ENCODE measurements around the gene SPOCK2. TPM values are rescaled to one million over a fixed set of nuclear protein-coding genes. Genes with fewer than 3 reads are reported as not detected.

SPOCK2 gene
- total RNA-seq, 1 donor from 2014 or later: 139 TPM

DNA sequence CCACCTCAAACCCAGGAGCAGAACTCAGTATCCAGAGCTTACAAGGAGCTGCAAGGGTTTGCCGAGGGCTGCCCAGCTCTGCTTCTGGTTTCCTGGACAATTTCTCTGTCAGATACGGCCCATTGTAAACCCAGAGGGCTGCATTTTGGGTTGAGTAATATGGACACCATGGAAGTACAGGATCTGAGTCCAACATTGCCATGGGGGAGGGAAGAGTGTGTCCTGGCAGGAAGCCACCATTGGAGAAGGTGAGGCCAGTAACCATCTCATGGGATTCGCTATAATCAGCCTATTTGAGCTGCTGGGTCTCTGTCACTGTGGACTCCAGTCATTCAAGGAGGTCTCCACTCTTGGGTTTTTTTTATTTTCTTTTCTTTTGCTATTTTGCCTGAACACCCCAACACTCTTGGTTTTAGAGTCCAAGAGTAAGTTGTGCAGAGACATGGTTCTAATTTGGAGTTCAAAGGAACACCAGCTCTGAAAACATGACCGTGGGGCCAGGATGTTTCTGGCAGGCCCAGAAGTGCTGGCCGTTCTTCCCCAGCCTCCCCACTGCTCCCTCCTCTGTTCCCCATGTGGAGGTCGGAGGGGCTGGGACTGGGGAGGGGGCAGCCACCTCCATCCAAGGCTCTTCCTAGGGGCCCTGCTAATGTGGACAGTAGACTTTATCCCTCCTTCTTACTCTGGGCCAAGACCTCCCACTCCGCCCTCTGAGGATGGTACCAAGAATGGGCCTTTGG, 77.9 kb downstream of the SPOCK2 start:
- Mint-ChIP-seq H3K9me3 (no peaks in the 10 kb centered on the region), H3K27me3 (ENCODE audit: insufficient read depth) (no peaks in the 10 kb centered on the region), H3K4me1 (ENCODE audit: low read depth) (no peaks in the 10 kb centered on the region), H3K36me3 (ENCODE audit: low read depth) (no peaks in the 10 kb centered on the region), H3K4me3 (no peak overlapping the region), H3K27ac (no peak overlapping the region)
- intact Hi-C loops (cut with micrococcal nuclease): no loop called here
- no peak for DNase-seq (ENCODE audit: low spot score)

DNA sequence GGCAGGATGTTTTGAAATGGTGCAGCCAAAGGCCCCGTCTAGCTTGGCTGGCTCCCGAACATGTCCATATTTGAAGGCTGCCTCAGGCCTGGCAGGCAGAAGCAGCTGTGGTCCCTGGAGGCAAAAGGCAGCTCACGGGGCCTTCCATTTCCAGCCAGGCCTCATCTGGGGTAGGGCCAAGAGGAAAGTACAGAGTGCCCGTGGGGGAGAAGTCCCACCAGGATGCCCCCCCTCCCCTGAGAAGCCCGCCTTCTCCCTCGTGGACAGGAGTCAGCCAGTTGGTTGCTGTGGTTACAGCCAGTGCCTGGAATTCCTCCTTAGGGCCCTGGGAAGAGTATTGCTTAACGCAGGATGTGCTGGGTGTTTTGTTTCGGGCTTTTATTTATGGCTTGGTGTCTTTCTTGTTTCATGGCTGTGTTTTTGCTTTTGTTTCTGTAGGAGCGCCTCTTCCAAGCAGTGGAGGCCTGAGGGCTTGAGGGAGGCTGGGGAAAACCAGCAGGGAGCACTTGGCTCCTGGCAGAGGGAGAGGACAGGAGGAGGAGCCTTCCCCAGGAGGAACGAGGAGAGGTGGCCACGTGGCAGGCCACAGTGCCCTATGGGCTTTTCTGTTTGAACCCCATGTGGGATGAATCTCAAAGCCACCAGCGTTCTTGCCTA, 78.8 kb downstream of the SPOCK2 start:
- no peak for DNase-seq (ENCODE audit: low spot score)
- Mint-ChIP-seq H3K4me1 (ENCODE audit: low read depth) (no peaks in the 10 kb centered on the region), H3K27me3 (ENCODE audit: insufficient read depth) (no peaks in the 10 kb centered on the region), H3K4me3 (no peak overlapping the region), H3K36me3 (ENCODE audit: low read depth) (no peaks in the 10 kb centered on the region), H3K27ac (no peak overlapping the region), H3K9me3 (no peaks in the 10 kb centered on the region)
- intact Hi-C loops (cut with micrococcal nuclease): no loop called here

DNA sequence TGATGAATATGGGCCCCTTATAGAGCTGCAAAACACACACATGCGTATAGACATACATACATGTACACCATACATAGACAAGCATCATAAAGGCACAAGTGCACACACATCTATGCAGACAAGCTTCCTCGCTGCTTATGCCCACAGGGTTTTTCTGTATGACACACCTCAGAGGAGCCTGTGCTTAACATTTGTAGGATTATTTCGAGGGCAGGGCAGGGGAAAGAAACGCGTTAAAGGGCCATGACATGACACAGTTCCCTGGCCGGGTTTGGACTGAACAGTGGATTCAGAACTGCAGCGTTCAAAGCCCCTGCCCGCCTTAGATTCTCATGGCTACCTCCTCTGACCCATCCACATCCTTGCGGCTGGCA, 79.3 kb downstream of the SPOCK2 start:
- Mint-ChIP-seq H3K4me1 (ENCODE audit: low read depth) (no peaks in the 10 kb centered on the region), H3K27ac (no peak overlapping the region), H3K9me3 (no peaks in the 10 kb centered on the region), H3K27me3 (ENCODE audit: insufficient read depth) (peaks cover 2% of the 10 kb centered on the region), H3K4me3 (no peak overlapping the region), H3K36me3 (ENCODE audit: low read depth) (no peaks in the 10 kb centered on the region)
- intact Hi-C loops (cut with micrococcal nuclease): no loop called here
- DNase-seq (ENCODE audit: low spot score): no peak

Other genes with a start within 250 kb of the SPOCK2 start
- 117 and 122 TPM in 2 replicates for gene PSAP, start 237.3 kb downstream of the SPOCK2 start, total RNA-seq
- 0.16 and 0.22 TPM in 2 replicates for gene CHST3, start 124.2 kb downstream of the SPOCK2 start, total RNA-seq
- gene ANAPC16, start 127.5 kb upstream of the SPOCK2 start, total RNA-seq: 80.0 and 81.6 TPM in 2 replicates
- 29.8 and 33.5 TPM in 2 replicates for gene ASCC1, start 127.7 kb upstream of the SPOCK2 start, total RNA-seq
- gene DDIT4, start 185.4 kb upstream of the SPOCK2 start, total RNA-seq: 178 and 183 TPM in 2 replicates

Measured in activated T-helper 1 cell treated with anti-CD3 and anti-CD28 coated beads, Interleukin-12 subunit alpha, Interleukin-12 subunit beta, Interleukin-2, Interleukin-4 antibody, amounts not matched to agents 30 ng/mL and 10 ng/mL and 1 ng/mL, durations not matched to agents 14 hours and 24 hours and 36 hours (primary cell).